Right lobe of liver (tissue), 6 donors: ENCODE results near the gene MEG3. TPM values are rescaled to one million over a fixed set of nuclear protein-coding genes. Genes with fewer than 3 reads are reported as not detected.

ENCODE experiments used
- ATAC-seq, 4 donors: fragments of 200-7000 bp; cut with Tn5 transposase; one replicate each; pipeline ENCODE4 v1.9.1; 2020; ENCODE audit warnings: mild to moderate bottlenecking in 4 of 4, moderate library complexity in 4 of 4
- DNase-seq, 3 donors: peaks; one replicate each; pipeline ENCODE4 v3.0.0-alpha.2; 2020
- H3K27ac ChIP-seq, 3 donors: fragments of 200-600 bp; one replicate each; pipeline ENCODE4 v1.8.0; 2022
- H3K27me3 ChIP-seq, 2 donors: fragments of 200-600 bp; one replicate each; pipeline ENCODE4 v1.8.0; 2022
- H3K36me3 ChIP-seq, 4 donors: fragments of 200-600 bp; sonication (generic) in 1 of 4; one replicate each; pipeline versions ENCODE4 v1.5.1 to v1.8.0; 2017 to 2022; ENCODE audit warnings: control low read depth in 1 of 4
- H3K4me1 ChIP-seq, 4 donors: fragments of 200-600 bp; sonication (generic) in 1 of 4; one replicate each; pipeline versions ENCODE4 v1.5.1 to v1.8.0; 2017 to 2022; ENCODE audit warnings: control low read depth in 1 of 4
- H3K4me3 ChIP-seq, 3 donors: fragments of 200-600 bp; one replicate each; pipeline ENCODE4 v1.8.0; 2022
- H3K9me3 ChIP-seq, 4 donors: fragments of 200-600 bp; sonication (generic) in 1 of 4; one replicate each; pipeline versions ENCODE4 v1.5.1 to v1.8.0; 2017 to 2022; ENCODE audit warnings: control low read depth in 1 of 4
- CTCF ChIP-seq, 4 donors: fragments of 200-600 bp in 3 of 4; fragments of 450-650 bp in 1 of 4; IDR thresholded peaks; one replicate each; pipeline versions ENCODE4 v1.5.1 to v1.8.0; 2016 to 2022; ENCODE audit warnings: antibody characterized with exemption in 4 of 4, mild to moderate bottlenecking in 2 of 4
- POLR2A ChIP-seq: fragments of 450-650 bp; IDR thresholded peaks from one replicate; pipeline ENCODE4 v1.6.1; 2017; ENCODE audit warnings: antibody characterized with exemption, mild to moderate bottlenecking
- WGBS: methylation state at CpG from one replicate; pipeline ENCODE4 v1.1.6; 2018; ENCODE audit warnings: low coverage, low lambda C conversion rate; ENCODE audit not compliant: insufficient coverage; ENCODE audit errors: missing lambda C conversion rate; 5-methylcytosine and 5-hydroxymethylcytosine counted together
- intact Hi-C, 2 donors: fragments of 100-400 bp; cut with DNase I; formaldehyde crosslinking; loops; one replicate each; pipeline versions ENCODE4 v1.11.2 to v1.14.1; 2022
- total RNA-seq, 6 experiments: library from RNA; depleted of rRNA in 2 of 6; stranded (reverse); fragments of >200 nt in 2 of 6; fragmentation: NEBNext Ultra II Directional in 3 of 6; extraction: Animal tissue kit (Norgen Biotek cat#: 25700) in 3 of 6; gene quantifications; one replicate each; pipeline versions ENCODE4 v1.1.0 to v1.2.4, GENCODE V29; 2016 to 2023
- donor health status: DM: no; HTN: yes; CAD: no.
- donor health status: DM: no; HTN: no; CAD: no.
- donor health status: DM: no; HTN: no; CAD: no.
- donor health status: DM: no; HTN: yes; CAD: no.
- donor health status: DM: no; HTN: yes; CAD: no.

MEG3 gene
- total RNA-seq, 6 experiments from 2014 or later: 5.7 to 43.7 (median 23.9) TPM

- no peak overlapping the region for H3K27ac ChIP-seq
- WGBS: no CpG with 5 or more reads among the region's 1 CpG
- H3K4me3 ChIP-seq: no peak overlapping the region
- H3K27me3 ChIP-seq: no peaks in the 10 kb centered on the region
- intact Hi-C loops: no loop called here
- no peak for ATAC-seq
- no peak for DNase-seq
- H3K4me1 ChIP-seq: peaks cover 0 to 11% (median 0%) of the 10 kb centered on the region in 4 donors
- H3K36me3 ChIP-seq: no peaks in the 10 kb centered on the region
- no peak for TF ChIP-seq CTCF (IDR thresholded peaks at IDR 0.05)
- TF ChIP-seq POLR2A: no peak
- no peaks in the 10 kb centered on the region for H3K9me3 ChIP-seq
Measured at GRCh38 chr14:100819453-100819828, 6.5 kb upstream of the MEG3 start.

GRCh38 chr14:100819829-100820475, 6.0 kb upstream of the MEG3 start:
- intact Hi-C loops: loop anchor here in 1 of 2 donors (10.0 kb wide), 1 partner anchor 105 kb away; no protein-coding TSS in a partner anchor
- H3K4me1 ChIP-seq: peaks cover 0 to 11% (median 0%) of the 10 kb centered on the region in 4 donors
- H3K27me3 ChIP-seq: no peaks in the 10 kb centered on the region
- H3K36me3 ChIP-seq: no peaks in the 10 kb centered on the region
- ATAC-seq: no peak
- H3K4me3 ChIP-seq: no peak overlapping the region
- no peaks in the 10 kb centered on the region for H3K9me3 ChIP-seq
- H3K27ac ChIP-seq: no peak overlapping the region
- 97% methylated on average over 12 of the region's 22 CpGs for whole genome bisulfite sequencing
- DNase-seq: no peak
- no peak for TF ChIP-seq CTCF (IDR thresholded peaks at IDR 0.05)
- no peak for TF ChIP-seq POLR2A

- H3K27me3 ChIP-seq: no peaks in the 10 kb centered on the region
- no peaks in the 10 kb centered on the region for H3K9me3 ChIP-seq
- no peak for DNase-seq
- no peaks in the 10 kb centered on the region for H3K36me3 ChIP-seq
- H3K27ac ChIP-seq: no peak overlapping the region
- intact Hi-C loops: loop anchor here in 1 of 2 donors (10.0 kb wide), 1 partner anchor 106 kb away; no protein-coding TSS in a partner anchor
- no peak overlapping the region for H3K4me3 ChIP-seq
- no peak for TF ChIP-seq CTCF (IDR thresholded peaks at IDR 0.05)
- TF ChIP-seq POLR2A: no peak
- WGBS: 46% methylated on average over 3 of the region's 4 CpGs
- peaks cover 0 to 11% (median 0%) of the 10 kb centered on the region in 4 donors for H3K4me1 ChIP-seq
- ATAC-seq: no peak
Measured at GRCh38 chr14:100820957-100821356, 5.0 kb upstream of the MEG3 start.

- Histone ChIP-seq H3K27me3 (no peaks in the 10 kb centered on the region), H3K36me3 (no peaks in the 10 kb centered on the region), H3K27ac (no peak overlapping the region), H3K4me1 (peaks cover 0 to 11% (median 0%) of the 10 kb centered on the region in 4 donors), H3K4me3 (no peak overlapping the region), H3K9me3 (no peaks in the 10 kb centered on the region)
- intact Hi-C loops: loop anchor here in 1 of 2 donors (10.0 kb wide), 1 partner anchor 107 kb away; no protein-coding TSS in a partner anchor
- WGBS: 9% methylated on average over 6 of the region's 7 CpGs
- no peak for TF ChIP-seq POLR2A
- TF ChIP-seq CTCF (IDR thresholded peaks at IDR 0.05): no peak
- ATAC-seq (peak in 2 of 4 donors; percentile 61 to 72), DNase-seq (no peak)
Measured at GRCh38 chr14:100822013-100822412, 3.9 kb upstream of the MEG3 start.
